Measurements from ENCODE around the gene GRID1.
"Not testable (repeated sequence)": the region's sequence is repeated elsewhere in the genome, so short reads cannot be mapped to it uniquely, and the experiment has no call there.

The GRID1 gene

GRCh38 chr10:86124734-86125133 lies 241.9 kb downstream of the GRID1 start:
- DNase-seq: no peak

- no peak for DNase-seq
These were observed 242.9 kb downstream of the GRID1 start for GRCh38 chr10:86123715-86124114.

- no peak for DNase-seq
These were observed 243.3 kb downstream of the GRID1 start for GRCh38 chr10:86123304-86123703.

- DNase-seq: no peak
These were observed 243.9 kb downstream of the GRID1 start for GRCh38 chr10:86122646-86123045.

GRCh38 chr10:86121200-86121599 lies 245.4 kb downstream of the GRID1 start:
- DNase-seq: no peak

- no peak for DNase-seq
These were observed 249.5 kb downstream of the GRID1 start for GRCh38 chr10:86117051-86117450.

GRCh38 chr10:86113983-86114382 lies 252.6 kb downstream of the GRID1 start:
- no peak for DNase-seq

GRCh38 chr10:86113501-86113900 lies 253.1 kb downstream of the GRID1 start:
- DNase-seq: no peak

GRCh38 chr10:86113044-86113443 lies 253.6 kb downstream of the GRID1 start:
- DNase-seq: no peak

GRCh38 chr10:86111902-86112545 lies 254.6 kb downstream of the GRID1 start:
- DNase-seq: no peak

- no peak for DNase-seq
These were observed 256.3 kb downstream of the GRID1 start for GRCh38 chr10:86110156-86110786.

GRCh38 chr10:86109421-86109820 lies 257.2 kb downstream of the GRID1 start:
- DNase-seq: no peak

- DNase-seq: no peak
These were observed 257.9 kb downstream of the GRID1 start for GRCh38 chr10:86108696-86109095.

GRCh38 chr10:86107611-86108310 lies 258.8 kb downstream of the GRID1 start:
- not testable (repeated sequence) for DNase-seq

- no peak for DNase-seq
These were observed 259.5 kb downstream of the GRID1 start for GRCh38 chr10:86107131-86107530.

- no peak for DNase-seq
These were observed 260.0 kb downstream of the GRID1 start for GRCh38 chr10:86106616-86107015.

GRCh38 chr10:86105640-86106039 lies 261.0 kb downstream of the GRID1 start:
- DNase-seq: no peak

- DNase-seq: no peak
These were observed 261.4 kb downstream of the GRID1 start for GRCh38 chr10:86105181-86105580.

GRCh38 chr10:86104611-86105145 lies 261.9 kb downstream of the GRID1 start:
- DNase-seq: no peak

- DNase-seq: no peak
These were observed 262.4 kb downstream of the GRID1 start for GRCh38 chr10:86104156-86104555.

- DNase-seq: no peak
These were observed 263.0 kb downstream of the GRID1 start for GRCh38 chr10:86103391-86104101.

GRCh38 chr10:86102451-86102850 lies 264.1 kb downstream of the GRID1 start:
- DNase-seq: no peak

GRCh38 chr10:86102031-86102430 lies 264.6 kb downstream of the GRID1 start:
- no peak for DNase-seq
